T-cell (primary cell): Measurements from ENCODE around the gene RNASE7. TPM values are rescaled to one million over a fixed set of nuclear protein-coding genes. Genes with fewer than 3 reads are reported as not detected.

Source experiments
- ATAC-seq, 4 experiments: fragments of 200-7000 bp in 3 of 4; fragments of 150-1000 bp in 1 of 4; cut with Tn5 transposase; replicated peaks in 1 of 4; 1 replicate in 3 of 4; 2 replicates in 1 of 4; pipeline ENCODE4 v1.10.0; 2021; ENCODE audit warnings: moderate library complexity in 3 of 4, mild to moderate bottlenecking in 2 of 4, moderate number of reproducible peaks in 1 of 4
- CTCF ChIA-PET, 2 donors: fragments of 300-600 bp; sonication (Branson Sonifier 250); formaldehyde crosslinking; loops; one replicate each; lab custom pipeline; 2022; ENCODE audit warnings: antibody characterized with exemption in 2 of 2; lab: Charles Lee
- POLR2A ChIA-PET, 2 donors: fragments of 300-600 bp; sonication (Branson Sonifier 250); formaldehyde crosslinking; loops; one replicate each; lab custom pipeline; 2022; ENCODE audit warnings: antibody characterized with exemption in 2 of 2; lab: Charles Lee
- DNase-seq, 35 experiments: peaks; one replicate each; pipeline versions ENCODE4 v3.0.0 to v3.0.0-alpha.2; 2013 to 2023
- H3K27ac ChIP-seq: one replicate; pipeline ENCODE4 v1.5.1; 2013; ENCODE audit warnings: low read length
- H3K27me3 ChIP-seq, 2 experiments: replicated peaks in 1 of 2; 1 replicate in 1 of 2; 2 replicates in 1 of 2; pipeline versions ENCODE4 v1.6.1 to v1.7.0; 2013; ENCODE audit warnings: low read length in 1 of 2, mixed read lengths in 1 of 2; ENCODE audit not compliant: control insufficient read depth in 2 of 2, insufficient read depth in 2 of 2; ENCODE audit errors: extremely low read depth in 1 of 2
- H3K36me3 ChIP-seq, 2 donors: 1 replicate in 1 of 2; 2 replicates in 1 of 2; pipeline versions ENCODE4 v1.6.1 to v1.7.0; 2013; ENCODE audit warnings: low read length in 1 of 2; ENCODE audit not compliant: control insufficient read depth in 2 of 2, insufficient read depth in 1 of 2; ENCODE audit errors: extremely low read depth in 1 of 2
- H3K4me1 ChIP-seq, 2 experiments: 1 replicate in 1 of 2; 2 replicates in 1 of 2; pipeline versions ENCODE4 v1.6.1 to v1.7.0; 2013; ENCODE audit warnings: low read length in 2 of 2, mixed read lengths in 1 of 2; ENCODE audit not compliant: insufficient read depth in 2 of 2, control insufficient read depth in 1 of 2; ENCODE audit errors: extremely low read depth in 1 of 2
- H3K4me3 ChIP-seq, 2 donors: 1 replicate in 1 of 2; 2 replicates in 1 of 2; pipeline versions ENCODE4 v1.5.1 to v1.7.0; 2013; ENCODE audit warnings: mild to moderate bottlenecking in 2 of 2, low read length in 1 of 2, moderate library complexity in 1 of 2; ENCODE audit not compliant: control insufficient read depth in 1 of 2; ENCODE audit errors: extremely low read depth in 1 of 2
- H3K9me3 ChIP-seq: 2 replicates; pipeline ENCODE4 v1.7.0; 2013
- H3K27ac Mint-ChIP-seq, 2 donors: one replicate each; pipeline ENCODE4 v1.8.0; 2020 to 2021; ENCODE audit warnings: mild to moderate bottlenecking in 2 of 2, mixed read lengths in 2 of 2
- H3K27me3 Mint-ChIP-seq, 2 donors: one replicate each; pipeline ENCODE4 v1.8.0; 2021 to 2022; ENCODE audit warnings: mixed read lengths in 2 of 2
- H3K36me3 Mint-ChIP-seq: one replicate; pipeline ENCODE4 v1.8.0; 2021; ENCODE audit warnings: mixed read lengths
- H3K4me1 Mint-ChIP-seq, 3 donors: one replicate each; pipeline ENCODE4 v1.8.0; 2020 to 2022; ENCODE audit warnings: mixed read lengths in 3 of 3, mild to moderate bottlenecking in 1 of 3
- H3K4me3 Mint-ChIP-seq, 3 donors: one replicate each; pipeline ENCODE4 v1.8.0; 2020 to 2022; ENCODE audit warnings: mild to moderate bottlenecking in 3 of 3, mixed read lengths in 3 of 3, moderate library complexity in 3 of 3
- H3K9me3 Mint-ChIP-seq, 3 donors: one replicate each; pipeline ENCODE4 v1.8.0; 2020 to 2022; ENCODE audit warnings: mixed read lengths in 3 of 3
- WGBS: methylation state at CpG from one replicate; pipeline ENCODE4 v1.1.5; 2013; ENCODE audit warnings: missing lambda C conversion rate; ENCODE audit not compliant: insufficient coverage; 5-methylcytosine and 5-hydroxymethylcytosine counted together
- total RNA-seq, 35 experiments: library from RNA in 6 of 35; stranded (reverse) in 6 of 35; fragments of 120-200 nt in 1 of 35; gene quantifications; one replicate each; pipeline versions ENCODE4 v1.2.1 to v1.2.4 and lab custom pipeline; 2013 to 2026

RNASE7 gene
- total RNA-seq, 5 donors from 2014 or later (not counting 1 experiment from before 2014, with no cell fraction given): not detected

DNA sequence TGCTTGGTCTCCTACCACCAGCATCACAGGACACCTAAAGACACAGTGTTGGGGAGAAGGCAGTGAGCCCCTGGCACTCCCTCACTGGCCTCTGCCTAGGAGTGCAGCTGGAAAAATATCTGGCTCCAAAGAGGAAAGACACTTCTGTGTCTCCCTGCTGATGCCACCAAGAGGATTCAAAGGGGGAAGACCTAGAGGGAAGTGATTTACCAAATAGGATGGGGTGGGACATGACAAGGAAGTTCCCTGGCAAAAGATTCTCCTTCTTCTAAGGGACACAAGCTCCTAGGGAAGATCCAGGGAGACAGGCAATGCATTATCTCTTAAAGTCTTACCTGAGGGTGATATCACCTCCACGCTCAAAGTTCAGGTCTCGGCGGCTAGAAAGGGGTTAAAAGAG is 23.4 kb upstream of the RNASE7 start:
- POLR2A ChIA-PET: no interaction called here
- Histone ChIP-seq H3K4me1 (peaks cover 0 to 10% of the 10 kb centered on the region in 2 experiments), H3K27ac (no peak overlapping the region), H3K9me3 (no peaks in the 10 kb centered on the region), H3K4me3 (no peak overlapping the region), H3K27me3 (peaks cover 0 to 9% of the 10 kb centered on the region in 2 experiments), H3K36me3 (peaks cover 5 to 12% of the 10 kb centered on the region in 2 donors)
- H3K9me3 Mint-ChIP-seq: no peaks in the 10 kb centered on the region
- H3K4me3 Mint-ChIP-seq: no peak overlapping the region
- CTCF ChIA-PET: interaction anchor here (0.5 to 4.6 kb wide), 3 partner anchors 21 to 45 kb away, joined by 3 to 53 read pairs (median 5); partner anchors contain the start of gene RNASE7 (in 1 of the 2)
- ATAC-seq (no peak), DNase-seq (no peak)
- peaks cover 0 to 7% of the 10 kb centered on the region in 2 donors for H3K27me3 Mint-ChIP-seq
- H3K36me3 Mint-ChIP-seq: peaks cover 35% of the 10 kb centered on the region
- no CpG with 5 or more reads among the region's 3 CpGs for WGBS
- no peak overlapping the region for H3K27ac Mint-ChIP-seq
- H3K4me1 Mint-ChIP-seq: peaks cover 10 to 17% (median 11%) of the 10 kb centered on the region in 3 donors

DNA sequence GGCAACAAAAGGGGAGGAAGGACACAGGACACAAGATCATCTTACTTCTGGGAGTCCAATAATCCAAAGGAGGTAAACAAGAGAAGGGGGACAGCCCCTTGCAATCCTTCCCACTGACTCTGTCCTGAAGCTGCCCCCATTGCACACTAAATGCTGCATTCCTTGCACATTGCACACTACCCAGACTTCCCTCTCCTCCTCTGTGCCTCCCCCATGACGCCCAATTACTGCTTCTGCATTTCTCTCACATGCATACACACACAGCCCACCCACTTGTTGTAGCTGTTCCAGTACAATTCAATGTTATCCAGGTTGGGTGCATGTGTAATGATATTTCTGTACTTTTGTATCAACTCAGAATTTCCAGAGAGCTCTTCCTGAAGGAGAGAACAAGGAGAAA is 22.8 kb upstream of the RNASE7 start:
- DNase-seq (no peak), ATAC-seq (no peak)
- Histone ChIP-seq H3K27ac (no peak overlapping the region), H3K27me3 (peaks cover 3 to 12% of the 10 kb centered on the region in 2 experiments), H3K4me1 (peaks cover 3 to 16% of the 10 kb centered on the region in 2 experiments), H3K4me3 (no peak overlapping the region), H3K36me3 (peaks cover 5 to 12% of the 10 kb centered on the region in 2 donors), H3K9me3 (no peaks in the 10 kb centered on the region)
- ChIA-PET CTCF (interaction anchor here (0.6 to 1.2 kb wide), 5 partner anchors 9 to 508 kb away, joined by 3 to 4 read pairs (median 3); no protein-coding TSS in a partner anchor), POLR2A (interaction anchor here (0.5 to 0.6 kb wide), 2 partner anchors 11 to 85 kb away, joined by 3 read pairs; no protein-coding TSS in a partner anchor)
- Mint-ChIP-seq H3K27me3 (peaks cover 0 to 3% of the 10 kb centered on the region in 2 donors), H3K27ac (peak overlapping the region in 1 of 2 donors; percentile 6), H3K4me3 (no peak overlapping the region), H3K9me3 (no peaks in the 10 kb centered on the region), H3K4me1 (peaks cover 15 to 23% (median 17%) of the 10 kb centered on the region in 3 donors), H3K36me3 (peaks cover 35% of the 10 kb centered on the region)
- WGBS: no CpG with 5 or more reads among the region's 1 CpG

DNA sequence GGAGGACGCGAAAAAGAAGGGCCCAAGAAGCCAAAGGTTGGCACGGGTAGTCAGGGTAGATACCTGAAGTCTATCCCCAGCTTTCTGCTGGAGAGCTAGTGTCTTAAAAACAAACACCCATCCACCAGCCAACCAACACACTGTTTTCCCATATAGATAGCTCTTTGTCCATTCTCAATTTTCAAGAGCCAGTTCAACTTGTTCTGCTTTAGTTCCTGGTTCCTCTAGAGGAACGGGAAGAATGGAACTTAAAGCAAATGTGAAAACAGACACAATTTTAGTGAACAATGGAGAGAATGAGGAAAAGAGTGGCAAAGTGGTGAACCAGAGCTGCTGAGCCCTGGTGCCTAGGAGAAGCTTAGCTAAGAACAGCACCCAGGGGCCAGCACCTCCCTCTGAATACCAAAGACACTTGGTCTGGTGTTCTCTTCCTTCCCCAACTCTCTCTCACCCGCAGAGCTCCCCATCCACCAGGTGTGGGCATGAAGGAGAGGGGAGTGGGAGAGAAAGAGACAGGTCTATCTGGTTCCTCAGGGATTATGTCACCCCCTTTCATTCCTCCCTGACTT is 21.1 kb upstream of the RNASE7 start:
- no peak for ATAC-seq
- Histone ChIP-seq H3K9me3 (no peaks in the 10 kb centered on the region), H3K4me3 (no peak overlapping the region), H3K4me1 (peaks cover 4 to 29% of the 10 kb centered on the region in 2 experiments), H3K27ac (no peak overlapping the region), H3K36me3 (peaks cover 5 to 12% of the 10 kb centered on the region in 2 donors), H3K27me3 (peaks cover 3 to 12% of the 10 kb centered on the region in 2 experiments)
- WGBS: 95% methylated on average over 4 of the region's 5 CpGs
- ChIA-PET CTCF (no interaction called here), POLR2A (no interaction called here)
- Mint-ChIP-seq H3K4me1 (peaks cover 18 to 25% (median 18%) of the 10 kb centered on the region in 3 donors), H3K27ac (no peak overlapping the region), H3K4me3 (no peak overlapping the region), H3K27me3 (peaks cover 0 to 2% of the 10 kb centered on the region in 2 donors), H3K9me3 (no peaks in the 10 kb centered on the region), H3K36me3 (peaks cover 35% of the 10 kb centered on the region)
- DNase-seq: no peak

DNA sequence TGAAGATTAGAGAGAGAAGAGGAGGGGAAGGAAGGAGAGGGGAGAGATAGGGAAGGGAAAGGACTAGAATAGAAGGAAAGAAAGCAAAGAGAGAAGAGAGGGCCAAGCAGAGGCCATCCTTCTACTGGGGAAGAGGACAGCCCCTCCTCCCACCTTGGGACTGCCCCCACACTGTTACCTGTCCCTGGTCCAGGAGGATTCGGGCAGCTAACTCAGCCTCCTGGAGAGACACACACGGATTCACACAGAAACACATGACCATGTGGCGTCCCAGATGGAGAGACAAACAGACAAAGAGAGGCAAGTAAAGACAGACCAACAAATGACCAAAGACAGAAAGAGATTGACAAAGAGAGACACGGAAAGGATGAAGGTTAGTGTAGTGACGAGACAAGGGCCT is 19.5 kb upstream of the RNASE7 start:
- no peak for ATAC-seq
- Histone ChIP-seq H3K4me1 (peaks cover 4 to 29% of the 10 kb centered on the region in 2 experiments), H3K27me3 (peaks cover 3 to 12% of the 10 kb centered on the region in 2 experiments), H3K27ac (no peak overlapping the region), H3K4me3 (no peak overlapping the region), H3K36me3 (peaks cover 5 to 6% of the 10 kb centered on the region in 2 donors), H3K9me3 (no peaks in the 10 kb centered on the region)
- Mint-ChIP-seq H3K9me3 (no peaks in the 10 kb centered on the region), H3K27me3 (peaks cover 0 to 2% of the 10 kb centered on the region in 2 donors), H3K4me3 (peak overlapping the region; percentile 5 to 91 (median 89)), H3K27ac (no peak overlapping the region), H3K4me1 (peaks cover 18 to 25% (median 18%) of the 10 kb centered on the region in 3 donors), H3K36me3 (peaks cover 24% of the 10 kb centered on the region)
- WGBS: 96% methylated on average over 4 of the region's 5 CpGs
- DNase-seq: no peak
- POLR2A ChIA-PET: no interaction called here
- CTCF ChIA-PET: interaction anchor here in 1 of 2 donors (0.7 kb wide), 1 partner anchor 8 kb away, joined by 3 read pairs; no protein-coding TSS in a partner anchor

DNA sequence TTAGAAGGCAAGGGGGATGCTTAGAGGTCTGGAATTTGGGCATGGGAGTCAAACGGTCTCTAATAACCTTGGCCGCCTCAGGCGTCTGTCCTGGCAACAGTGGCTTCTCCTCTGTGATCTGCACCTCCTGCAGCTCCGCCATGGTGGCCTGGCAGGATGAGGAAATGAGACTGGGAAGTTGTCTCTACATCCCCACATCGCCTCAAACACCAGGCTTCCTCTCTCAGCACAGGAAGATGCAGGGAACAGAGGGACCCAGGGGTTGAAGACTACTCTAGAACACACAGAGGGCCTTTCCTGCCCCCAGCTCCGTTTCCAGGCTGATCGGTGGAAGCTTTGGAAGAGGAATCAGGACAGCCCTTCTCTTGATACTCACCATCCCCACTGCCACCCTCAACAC is 19.0 kb upstream of the RNASE7 start:
- WGBS: 88% methylated on average over 4 of the region's 7 CpGs
- Mint-ChIP-seq H3K27me3 (peaks cover 0 to 2% of the 10 kb centered on the region in 2 donors), H3K4me3 (peak overlapping the region; percentile 17 to 91 (median 89)), H3K4me1 (peaks cover 18 to 25% (median 18%) of the 10 kb centered on the region in 3 donors), H3K9me3 (no peaks in the 10 kb centered on the region), H3K36me3 (peaks cover 19% of the 10 kb centered on the region), H3K27ac (no peak overlapping the region)
- ChIA-PET CTCF (interaction anchor here (0.7 to 1.0 kb wide), 3 partner anchors 8 to 81 kb away, joined by 3 to 4 read pairs (median 3); no protein-coding TSS in a partner anchor), POLR2A (no interaction called here)
- Histone ChIP-seq H3K4me3 (no peak overlapping the region), H3K27ac (no peak overlapping the region), H3K4me1 (peaks cover 4 to 29% of the 10 kb centered on the region in 2 experiments), H3K27me3 (peaks cover 3 to 12% of the 10 kb centered on the region in 2 experiments), H3K36me3 (peaks cover 1 to 6% of the 10 kb centered on the region in 2 donors), H3K9me3 (no peaks in the 10 kb centered on the region)
- ATAC-seq (no peak), DNase-seq (no peak)

DNA sequence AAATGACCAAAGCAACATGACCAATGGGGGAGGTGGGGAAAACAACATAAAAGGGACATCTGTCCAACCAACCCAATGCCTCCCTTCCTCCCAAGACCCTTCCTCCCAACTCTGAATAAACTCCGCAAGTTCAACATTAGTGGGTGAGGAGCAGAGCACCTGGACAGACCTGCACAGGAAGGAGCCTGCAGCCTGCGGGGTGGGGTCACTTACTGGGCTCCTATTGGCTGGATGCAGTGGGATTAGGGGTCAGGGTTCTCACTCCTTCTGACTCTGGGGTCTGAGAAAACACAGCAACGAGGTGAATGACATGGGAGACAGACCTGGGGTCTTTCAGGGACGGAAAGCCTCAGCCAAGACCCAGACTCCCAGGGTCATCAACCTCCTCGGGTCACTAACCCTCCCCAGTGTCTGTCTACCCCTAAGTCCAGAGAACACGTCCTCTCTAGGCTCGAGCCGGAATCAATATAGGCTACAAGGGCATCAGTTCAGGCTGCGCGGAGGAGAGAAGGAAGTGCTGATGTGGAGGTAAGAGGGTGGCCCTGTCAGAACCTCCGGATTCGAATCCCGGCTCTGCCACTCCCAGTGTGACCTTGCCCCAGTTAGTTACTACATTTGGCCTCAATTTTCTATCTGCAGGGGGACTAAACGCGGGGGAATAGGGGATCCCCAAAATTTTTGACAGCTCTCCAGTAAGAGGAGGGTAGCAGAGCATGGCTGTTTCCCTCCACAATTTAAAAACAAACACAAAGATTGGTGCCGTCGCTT is 18.2 kb upstream of the RNASE7 start:
- CTCF ChIA-PET: interaction anchor here (0.5 to 1.0 kb wide), 3 partner anchors 9 to 85 kb away, joined by 3 to 4 read pairs (median 3); no protein-coding TSS in a partner anchor
- H3K36me3 Mint-ChIP-seq: peaks cover 18% of the 10 kb centered on the region
- peak overlapping the region; percentile 87 to 91 (median 89) for H3K4me3 Mint-ChIP-seq
- POLR2A ChIA-PET: no interaction called here
- H3K9me3 ChIP-seq: no peaks in the 10 kb centered on the region
- peaks cover 18 to 25% (median 18%) of the 10 kb centered on the region in 3 donors for H3K4me1 Mint-ChIP-seq
- H3K27me3 Mint-ChIP-seq: peaks cover 0 to 2% of the 10 kb centered on the region in 2 donors
- peak overlapping the region; percentile 48 to 86 for H3K27ac Mint-ChIP-seq
- peaks cover 4 to 29% of the 10 kb centered on the region in 2 experiments for H3K4me1 ChIP-seq
- H3K9me3 Mint-ChIP-seq: no peaks in the 10 kb centered on the region
- peaks cover 0 to 6% of the 10 kb centered on the region in 2 donors for H3K36me3 ChIP-seq
- ATAC-seq: peak in 3 of 4 experiments; percentile 11 to 26 (median 18)
- H3K27me3 ChIP-seq: peaks cover 3 to 12% of the 10 kb centered on the region in 2 experiments
- WGBS: 43% methylated on average over 3 of the region's 17 CpGs
- H3K4me3 ChIP-seq: peak overlapping the region; percentile 61 to 77
- no peak overlapping the region for H3K27ac ChIP-seq
- DNase-seq: peak in 8 of 35 experiments; percentile 4 to 36 (median 18)
